H9 (cell line): ENCODE measurements around the gene TMEM204. TPM values are rescaled to one million over a fixed set of nuclear protein-coding genes. Genes with fewer than 3 reads are reported as not detected.

Source experiments
- DNase-seq: peaks from one replicate; pipeline ENCODE4 v3.0.0-alpha.2; 2017
- H2AFZ ChIP-seq: one replicate; pipeline ENCODE4 v1.6.1; 2013; ENCODE audit warnings: mild to moderate bottlenecking, low read length, control low read depth, moderate library complexity
- H2AK5ac ChIP-seq: 2 replicates; pipeline ENCODE4 v1.6.1; 2013; ENCODE audit warnings: low read length, control low read depth, mixed read lengths; ENCODE audit not compliant: insufficient read length
- H2BK120ac ChIP-seq: one replicate; pipeline ENCODE4 v1.6.1; 2013; ENCODE audit warnings: low read depth, mild to moderate bottlenecking, low read length, control low read depth, inconsistent platforms; ENCODE audit not compliant: poor library complexity, severe bottlenecking
- H2BK12ac ChIP-seq: 2 replicates; pipeline ENCODE4 v1.6.1; 2013; ENCODE audit warnings: low read length, control low read depth, mixed read lengths, low read depth; ENCODE audit not compliant: insufficient read length
- H2BK15ac ChIP-seq: 2 replicates; pipeline ENCODE4 v1.6.1; 2013; ENCODE audit warnings: low read depth, low read length, control low read depth
- H2BK20ac ChIP-seq: one replicate; pipeline ENCODE4 v1.6.1; 2013; ENCODE audit warnings: low read depth, mild to moderate bottlenecking, low read length, control low read depth, inconsistent platforms; ENCODE audit not compliant: poor library complexity, severe bottlenecking
- H2BK5ac ChIP-seq: 2 replicates; pipeline ENCODE4 v1.6.1; 2013; ENCODE audit warnings: low read length, control low read depth, mixed read lengths; ENCODE audit not compliant: insufficient read length
- H3K14ac ChIP-seq: 2 replicates; pipeline ENCODE4 v1.6.1; 2013; ENCODE audit warnings: low read length, control low read depth; ENCODE audit not compliant: insufficient read depth
- H3K18ac ChIP-seq: 2 replicates; pipeline ENCODE4 v1.6.1; 2013; ENCODE audit warnings: low read depth, mild to moderate bottlenecking, mixed read lengths, low read length, control low read depth; ENCODE audit not compliant: insufficient read length
- H3K23ac ChIP-seq: 2 replicates; pipeline ENCODE4 v1.6.1; 2013; ENCODE audit warnings: low read length, control low read depth, mixed read lengths, low read depth; ENCODE audit not compliant: insufficient read length
- H3K23me2 ChIP-seq: 2 replicates; pipeline ENCODE4 v1.6.1; 2013; ENCODE audit warnings: low read depth, mild to moderate bottlenecking, mixed read lengths, low read length, control low read depth; ENCODE audit not compliant: insufficient read length, poor library complexity, severe bottlenecking
- H3K27ac ChIP-seq: 2 replicates; pipeline ENCODE4 v1.5.1; 2013; ENCODE audit warnings: low read length, control low read depth, mixed read lengths, low read depth; ENCODE audit not compliant: insufficient read length
- H3K27me3 ChIP-seq: 2 replicates; pipeline ENCODE4 v1.6.1; 2013; ENCODE audit warnings: low read length, control low read depth, inconsistent platforms; ENCODE audit not compliant: insufficient read depth
- H3K4ac ChIP-seq: 2 replicates; pipeline ENCODE4 v1.6.1; 2013; ENCODE audit warnings: low read depth, mild to moderate bottlenecking, control low read depth, inconsistent platforms, low read length, moderate library complexity
- H3K4me1 ChIP-seq: 2 replicates; pipeline ENCODE4 v1.6.1; 2013; ENCODE audit warnings: low read length, control low read depth, inconsistent platforms; ENCODE audit not compliant: insufficient read depth
- H3K4me2 ChIP-seq: 2 replicates; pipeline ENCODE4 v1.6.1; 2013; ENCODE audit warnings: low read length, control low read depth, mixed read lengths; ENCODE audit not compliant: insufficient read length, insufficient read depth
- H3K56ac ChIP-seq: 2 replicates; pipeline ENCODE4 v1.6.1; 2013; ENCODE audit warnings: low read depth, mild to moderate bottlenecking, mixed read lengths, low read length, control low read depth; ENCODE audit not compliant: insufficient read length
- H3K79me1 ChIP-seq: 2 replicates; pipeline ENCODE4 v1.6.1; 2013; ENCODE audit warnings: low read depth, mild to moderate bottlenecking, moderate library complexity, low read length, control low read depth, inconsistent platforms; ENCODE audit not compliant: insufficient read depth, poor library complexity, severe bottlenecking
- H3K79me2 ChIP-seq: 2 replicates; pipeline ENCODE4 v1.6.1; 2013; ENCODE audit warnings: low read length, control low read depth, inconsistent platforms; ENCODE audit not compliant: insufficient read depth
- H3K9ac ChIP-seq: 2 replicates; pipeline ENCODE4 v1.6.1; 2013; ENCODE audit warnings: low read length, control low read depth, mixed read lengths; ENCODE audit not compliant: insufficient read length; ENCODE audit errors: extremely low read depth
- H3K9me3 ChIP-seq: one replicate; pipeline ENCODE4 v1.6.1; 2013; ENCODE audit warnings: low read depth, low read length, inconsistent platforms; ENCODE audit not compliant: control insufficient read depth
- H3T11ph ChIP-seq: one replicate; pipeline ENCODE4 v1.6.1; 2013; ENCODE audit warnings: mild to moderate bottlenecking, low read length, control low read depth, inconsistent platforms
- H4K20me1 ChIP-seq: one replicate; pipeline ENCODE4 v1.6.1; 2013; ENCODE audit not compliant: control insufficient read depth, insufficient read length, insufficient read depth
- H4K5ac ChIP-seq: 2 replicates; pipeline ENCODE4 v1.6.1; 2013; ENCODE audit warnings: low read depth, mild to moderate bottlenecking, mixed read lengths, low read length, control low read depth; ENCODE audit not compliant: insufficient read length
- H4K8ac ChIP-seq: replicated peaks from 2 replicates; pipeline ENCODE4 v1.6.1; 2013; ENCODE audit warnings: low read length, control low read depth, mixed read lengths, low read depth; ENCODE audit not compliant: insufficient read length
- H4K91ac ChIP-seq: 2 replicates; pipeline ENCODE4 v1.6.1; 2013; ENCODE audit warnings: low read depth, mild to moderate bottlenecking, moderate library complexity, mixed read lengths, low read length, control low read depth; ENCODE audit not compliant: insufficient read length
- H3K27ac Mint-ChIP-seq, 3 experiments: 2 replicates in 2 of 3; 3 replicates in 1 of 3; pipeline ENCODE4 v1.8.0; 2020 to 2021; ENCODE audit warnings: mixed read lengths in 3 of 3, mild to moderate bottlenecking in 1 of 3, moderate library complexity in 1 of 3
- H3K27me3 Mint-ChIP-seq: 2 replicates; pipeline ENCODE4 v1.8.0; 2021; ENCODE audit warnings: low read depth, mild to moderate bottlenecking, moderate library complexity, mixed read lengths
- H3K36me3 Mint-ChIP-seq, 3 experiments: 2 replicates in 2 of 3; 3 replicates in 1 of 3; pipeline ENCODE4 v1.8.0; 2020 to 2021; ENCODE audit warnings: low read depth in 3 of 3, mixed read lengths in 3 of 3; ENCODE audit not compliant: insufficient read depth in 1 of 3
- H3K4me1 Mint-ChIP-seq, 2 experiments: 2 replicates each; pipeline ENCODE4 v1.8.0; 2020; ENCODE audit warnings: mixed read lengths in 2 of 2
- H3K4me3 Mint-ChIP-seq, 2 experiments: 2 replicates in 1 of 2; 3 replicates in 1 of 2; pipeline ENCODE4 v1.8.0; 2020 to 2021; ENCODE audit warnings: mild to moderate bottlenecking in 2 of 2, mixed read lengths in 2 of 2, moderate library complexity in 1 of 2
- H3K9me3 Mint-ChIP-seq, 2 experiments: 2 replicates in 1 of 2; 3 replicates in 1 of 2; pipeline ENCODE4 v1.8.0; 2020; ENCODE audit warnings: mild to moderate bottlenecking in 2 of 2, mixed read lengths in 2 of 2, moderate library complexity in 1 of 2
- WGBS: extraction: QIAGEN DNeasy Blood & Tissue Kit; methylation state at CpG from one replicate; pipeline ENCODE4 v1.1.7; 2013; ENCODE audit warnings: missing lambda C conversion rate, low lambda C conversion rate, mixed read lengths; ENCODE audit not compliant: insufficient read length; ENCODE audit errors: extremely low coverage; 5-methylcytosine and 5-hydroxymethylcytosine counted together
- total RNA-seq: library from RNA; stranded (reverse); gene quantifications from 2 replicates; pipeline ENCODE4 v1.2.1, GENCODE V29; 2021
- TF ChIP-seq, protein P1 (sequence below): fragments of 200-600 bp; sonication (generic); conservative IDR thresholded peaks from 3 replicates; pipeline ENCODE4 v1.8.0; 2021; ENCODE audit warnings: antibody characterized with exemption, mild to moderate bottlenecking

The TMEM204 gene
- total RNA-seq, 1 experiment from 2014 or later, result not detected

DNA sequence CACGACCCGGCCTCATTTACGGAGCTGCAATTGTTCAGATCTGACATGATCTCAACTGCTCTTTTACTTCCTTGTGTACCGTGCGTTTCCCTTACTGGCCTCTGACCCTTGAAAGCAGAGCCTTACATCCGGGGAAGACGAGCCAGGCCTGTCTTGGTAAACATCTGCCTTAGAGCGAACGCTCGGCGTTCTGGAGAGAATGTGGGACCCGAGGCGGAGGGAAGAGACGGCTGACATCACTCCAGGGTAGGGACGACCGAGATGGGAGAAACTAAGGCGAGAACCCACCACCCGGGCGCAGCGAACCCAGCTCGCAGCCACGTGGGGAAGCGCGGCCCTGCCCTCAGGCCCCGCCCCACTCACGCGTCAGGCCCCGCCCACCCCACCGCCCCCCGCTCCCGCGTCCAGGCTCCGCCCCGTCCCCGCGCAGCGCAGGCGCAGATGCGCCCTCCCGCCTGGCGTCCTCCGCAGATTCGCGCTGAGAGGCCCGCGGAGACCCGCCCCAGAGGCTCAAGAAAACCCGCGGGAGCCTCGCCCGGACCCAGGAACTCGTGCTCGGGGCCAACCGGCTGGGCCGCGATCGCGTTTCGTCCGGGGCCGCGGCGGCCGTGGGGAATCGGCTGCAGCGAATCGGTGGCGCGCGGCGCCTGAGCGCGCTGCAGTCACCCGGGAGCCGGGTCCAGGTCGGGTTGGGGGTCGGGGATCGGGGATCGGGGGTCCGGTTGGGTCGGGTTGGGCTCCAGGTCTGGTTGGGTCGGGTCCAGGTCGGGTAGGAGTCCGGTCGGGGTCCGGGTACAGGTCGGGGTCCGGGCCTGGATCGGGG lies 40.3 kb upstream of the TMEM204 start, which contains the start of gene TELO2:
Gene TELO2, plus strand, starts transcription at position 438 of the 823 bp plus-strand sequence. CDS start 922 bp downstream, outside the sequence.
- WGBS, result no CpG with 5 or more reads among the region's 89 CpGs
- Histone ChIP-seq H3K9me3 (no peaks in the 10 kb centered on the region), H3K14ac (peak within 1 kb of the TSS; percentile 97), H2BK12ac (no peak within 1 kb of the TSS), H3K79me1 (no peaks in the 10 kb centered on the region), H3K56ac (no peak within 1 kb of the TSS), H2AFZ (peak within 1 kb of the TSS; percentile 86), H3K18ac (peak within 1 kb of the TSS; percentile 96), H3K9ac (peak within 1 kb of the TSS; percentile 82), H2BK20ac (no peak within 1 kb of the TSS), H3K79me2 (no peaks in the 10 kb centered on the region; the same call in 1 of the 2 replicates), H4K20me1 (no peaks in the 10 kb centered on the region), H4K91ac (no peak within 1 kb of the TSS), H3K23ac (no peak within 1 kb of the TSS), H2BK5ac (no peak within 1 kb of the TSS), H2BK15ac (no peak within 1 kb of the TSS), H3K4me2 (peak within 1 kb of the TSS; percentile 86), H3K4me1 (no peaks in the 10 kb centered on the region; the same call in 1 of the 2 replicates), H3K27me3 (no peaks in the 10 kb centered on the region), H3K27ac (no peak within 1 kb of the TSS), H4K5ac (peak within 1 kb of the TSS; percentile 4), H4K8ac (no peak within 1 kb of the TSS), H3K23me2 (peaks cover 3% of the 10 kb centered on the region), H2AK5ac (no peak within 1 kb of the TSS), H3T11ph (no peak within 1 kb of the TSS), H2BK120ac (no peak within 1 kb of the TSS), H3K4ac (no peak within 1 kb of the TSS)
- H3K36me3 Mint-ChIP-seq, result peaks cover 5 to 29% (median 28%) of the 10 kb centered on the region in 3 experiments; a peak in 5 of 7 replicates
- no peaks in the 10 kb centered on the region for H3K9me3 Mint-ChIP-seq
- H3K4me3 Mint-ChIP-seq, result peak within 1 kb of the TSS; percentile 87 to 94
- H3K27me3 Mint-ChIP-seq, result peaks cover 3% of the 10 kb centered on the region
- TF ChIP-seq, protein P1, sequence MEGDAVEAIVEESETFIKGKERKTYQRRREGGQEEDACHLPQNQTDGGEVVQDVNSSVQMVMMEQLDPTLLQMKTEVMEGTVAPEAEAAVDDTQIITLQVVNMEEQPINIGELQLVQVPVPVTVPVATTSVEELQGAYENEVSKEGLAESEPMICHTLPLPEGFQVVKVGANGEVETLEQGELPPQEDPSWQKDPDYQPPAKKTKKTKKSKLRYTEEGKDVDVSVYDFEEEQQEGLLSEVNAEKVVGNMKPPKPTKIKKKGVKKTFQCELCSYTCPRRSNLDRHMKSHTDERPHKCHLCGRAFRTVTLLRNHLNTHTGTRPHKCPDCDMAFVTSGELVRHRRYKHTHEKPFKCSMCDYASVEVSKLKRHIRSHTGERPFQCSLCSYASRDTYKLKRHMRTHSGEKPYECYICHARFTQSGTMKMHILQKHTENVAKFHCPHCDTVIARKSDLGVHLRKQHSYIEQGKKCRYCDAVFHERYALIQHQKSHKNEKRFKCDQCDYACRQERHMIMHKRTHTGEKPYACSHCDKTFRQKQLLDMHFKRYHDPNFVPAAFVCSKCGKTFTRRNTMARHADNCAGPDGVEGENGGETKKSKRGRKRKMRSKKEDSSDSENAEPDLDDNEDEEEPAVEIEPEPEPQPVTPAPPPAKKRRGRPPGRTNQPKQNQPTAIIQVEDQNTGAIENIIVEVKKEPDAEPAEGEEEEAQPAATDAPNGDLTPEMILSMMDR, result no peak; the same call in 2 of the 3 replicates
- peak; percentile 77 for DNase-seq
- H3K27ac Mint-ChIP-seq, result peak within 1 kb of the TSS; percentile 97 to 99 (median 99)
- H3K4me1 Mint-ChIP-seq, result peaks cover 4 to 12% of the 10 kb centered on the region in 2 experiments
